Fibroblast of skin of scalp (primary cell): Measurements from ENCODE around the gene PRCC.

ENCODE experiments used
- DNase-seq: peaks from one replicate; pipeline ENCODE4 v3.0.0-alpha.2; 2013

The PRCC gene

DNA sequence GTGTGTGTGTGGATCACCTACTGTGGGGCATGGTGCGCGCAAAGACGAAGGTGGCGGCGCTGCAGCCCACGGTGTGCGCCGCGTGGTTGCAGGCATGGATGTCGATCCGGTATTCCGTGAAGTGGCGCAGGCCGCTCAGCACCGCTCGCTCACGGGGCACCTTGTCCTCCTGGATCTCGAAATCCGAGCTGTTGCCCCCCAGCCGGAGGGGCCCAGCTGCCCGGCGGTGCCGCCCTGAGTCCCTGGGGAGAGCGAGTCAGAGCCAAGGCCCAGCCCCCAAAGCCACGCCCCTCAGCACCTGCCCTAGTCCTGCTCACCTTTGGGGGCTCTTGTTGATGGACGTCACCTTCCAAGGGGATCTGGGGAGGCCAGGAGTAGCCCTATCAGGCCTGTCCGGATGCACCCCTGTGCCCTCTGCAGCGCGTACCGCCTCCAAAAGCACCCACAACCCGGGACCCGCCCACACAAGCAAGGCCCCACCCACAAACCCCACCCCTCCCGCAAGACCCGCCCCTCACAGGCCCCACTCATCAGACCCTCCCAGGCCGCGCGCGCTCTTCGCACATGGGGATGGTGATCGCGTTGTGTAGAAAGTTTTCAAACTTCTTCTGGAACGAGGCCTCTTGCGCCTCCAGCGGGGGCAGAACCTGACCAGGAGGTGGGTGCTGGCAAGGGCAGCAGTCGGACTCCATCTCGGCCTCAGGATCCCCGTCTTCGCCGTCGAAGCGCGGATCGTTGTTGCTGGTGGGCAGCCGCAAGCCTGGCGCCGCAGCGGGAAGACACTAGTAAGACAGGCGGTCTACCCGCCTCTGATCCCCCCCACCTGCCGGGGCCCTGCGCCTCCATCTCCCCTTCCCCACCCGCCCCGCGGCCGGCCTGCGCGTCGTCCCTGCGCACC, 78.0 kb downstream of the PRCC start:
- DNase-seq = no peak

DNA sequence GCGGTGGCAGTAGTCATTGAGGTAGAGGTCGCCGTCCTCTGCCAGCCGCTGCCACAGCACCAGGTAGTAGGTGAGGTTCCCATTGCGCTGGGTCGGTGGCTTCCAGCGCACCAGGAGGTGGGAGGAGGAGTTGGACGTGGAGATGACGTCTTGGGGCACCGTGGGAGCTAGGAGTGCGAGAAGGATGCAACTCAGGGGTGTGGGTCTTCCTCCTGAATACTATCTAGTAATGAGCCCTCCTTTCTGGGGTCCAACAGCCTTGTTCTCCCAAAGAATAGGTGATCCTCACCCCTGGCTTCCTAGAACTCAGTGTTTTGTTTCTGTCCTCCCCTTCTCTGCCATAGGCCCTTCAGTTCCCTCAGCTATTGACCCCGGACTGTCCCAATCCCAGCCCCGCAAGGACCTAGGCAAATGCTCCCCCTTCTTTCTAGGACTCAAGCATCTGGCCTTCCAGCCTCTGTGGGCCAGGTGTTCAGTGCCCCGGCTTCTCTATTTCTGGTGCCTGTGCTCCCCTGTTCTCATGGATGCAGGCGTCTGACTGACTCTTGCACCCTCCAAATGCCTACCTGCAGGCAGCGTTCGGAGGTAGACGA, 78.7 kb downstream of the PRCC start:
- DNase-seq = no peak

DNA sequence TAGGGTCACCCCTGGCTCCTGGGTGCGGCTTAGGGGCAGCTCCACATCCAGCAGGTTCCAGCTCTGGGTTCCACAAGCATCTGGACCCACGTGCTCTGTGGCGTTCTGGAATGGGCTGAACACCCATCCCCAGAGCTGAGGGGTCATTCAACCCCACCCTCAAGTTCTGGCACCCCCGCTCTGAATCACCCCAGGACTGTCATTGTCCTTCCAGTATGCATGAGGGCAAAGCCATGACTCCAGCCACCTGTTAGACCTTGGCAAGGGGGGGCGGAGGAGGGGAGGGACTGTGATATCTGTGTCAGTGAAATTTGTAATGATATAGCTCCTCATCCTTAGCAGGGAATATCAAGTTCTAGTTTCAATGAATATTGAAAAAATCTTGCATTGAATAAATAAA, 79.3 kb downstream of the PRCC start:
- DNase-seq = no peak

DNA sequence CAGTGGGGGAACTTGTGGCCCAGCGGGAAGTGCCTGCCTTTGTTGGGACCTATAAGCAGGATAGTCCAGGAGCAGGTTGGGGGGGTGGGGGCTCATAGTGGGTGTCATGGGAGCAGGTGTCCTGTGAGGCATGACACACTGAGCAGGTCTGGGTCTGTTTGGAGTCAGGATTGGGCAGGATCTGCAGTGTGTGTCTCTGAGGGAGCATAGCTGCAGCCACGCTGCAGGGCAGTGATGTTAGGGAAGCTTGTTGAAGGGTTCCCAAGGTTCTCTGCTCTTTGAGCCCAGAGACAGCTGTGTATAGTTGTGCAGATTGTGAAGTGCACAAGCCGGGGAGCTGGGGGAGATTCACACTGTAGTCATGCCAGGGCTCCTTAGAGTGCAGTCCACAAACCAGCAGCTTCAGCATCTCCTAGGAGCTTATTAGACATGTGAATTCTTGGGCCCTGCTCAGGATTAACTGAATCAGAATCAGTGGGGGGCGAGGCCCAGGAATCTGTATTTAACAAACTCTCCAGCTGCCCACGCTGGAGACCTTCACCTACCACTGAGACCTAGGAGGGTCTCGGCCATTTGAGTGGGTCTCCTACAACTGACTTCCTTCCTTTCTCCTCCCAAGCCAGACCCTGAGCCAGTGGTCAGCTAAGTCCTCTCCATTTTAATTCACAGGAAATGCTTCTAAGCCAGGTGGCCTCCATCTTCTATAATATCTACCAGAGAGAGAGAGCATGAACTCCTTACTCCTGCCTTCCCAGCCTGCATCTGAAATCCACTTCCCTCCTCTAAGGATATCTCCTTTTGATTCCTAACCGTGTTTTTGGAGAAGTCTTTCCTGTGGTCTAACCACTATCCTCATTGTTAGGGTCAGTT, 80.5 kb downstream of the PRCC start:
- DNase-seq = no peak

DNA sequence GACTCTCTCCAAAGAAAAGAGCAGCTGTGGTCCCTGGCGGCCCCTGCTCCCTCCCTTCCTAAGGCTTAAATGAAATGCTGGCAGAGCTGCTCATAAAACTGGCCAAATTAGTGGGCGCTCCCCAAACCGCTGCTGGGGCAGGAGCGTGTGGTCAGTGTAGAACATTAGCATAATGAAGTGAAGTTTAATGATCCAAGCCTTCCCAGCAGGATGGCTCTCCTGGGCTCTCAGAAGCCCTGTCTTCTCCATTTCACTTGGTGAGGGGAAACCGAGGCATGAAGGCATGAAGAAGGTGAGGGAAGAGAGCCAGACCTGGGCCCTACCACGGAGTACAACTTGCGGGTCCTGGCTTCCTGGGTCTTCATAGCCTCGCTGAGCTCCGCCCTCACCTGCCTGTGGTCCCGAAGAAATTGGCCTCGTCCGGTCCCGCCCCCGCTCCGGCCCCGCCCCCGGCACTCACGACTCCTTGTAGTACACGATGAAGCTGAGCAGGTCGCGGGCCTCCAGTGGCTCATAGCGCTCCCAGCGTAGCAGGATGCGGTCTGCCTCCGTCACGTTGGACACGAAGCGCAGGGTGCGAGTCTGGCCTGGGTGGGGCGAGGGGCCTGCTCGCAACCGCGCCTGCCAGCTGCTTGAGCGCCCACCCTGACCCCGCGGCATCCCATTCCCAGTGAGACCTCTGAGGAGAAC, 81.3 kb downstream of the PRCC start:
- DNase-seq = no peak

DNA sequence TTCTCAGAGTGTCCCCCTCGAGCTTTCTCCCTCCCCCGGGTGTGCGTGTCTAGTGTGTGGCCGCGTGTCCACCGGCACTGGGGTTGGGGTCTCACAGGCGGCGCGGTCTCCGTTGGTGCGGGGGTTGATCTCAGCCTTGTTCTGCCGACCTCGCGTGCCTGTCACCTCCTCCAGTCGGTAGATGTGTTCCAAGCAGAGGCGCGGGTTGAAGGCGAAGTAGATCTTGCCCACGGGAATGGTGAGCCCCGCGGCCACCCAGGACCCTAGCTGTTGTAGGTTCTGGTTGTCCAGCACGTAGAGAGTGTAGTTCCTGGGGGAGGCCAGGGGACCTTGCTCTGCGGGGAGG, 81.8 kb downstream of the PRCC start:
- no peak for DNase-seq
